NCI-H1417 treated with DMSO at 0.1 percent for 48 hours (cell line): ENCODE results near the gene TRIM25.

Source experiments
- DNase-seq: peaks from one replicate; lab custom pipeline; 2025; lab: John Stamatoyannopoulos, UW

Gene TRIM25

DNA sequence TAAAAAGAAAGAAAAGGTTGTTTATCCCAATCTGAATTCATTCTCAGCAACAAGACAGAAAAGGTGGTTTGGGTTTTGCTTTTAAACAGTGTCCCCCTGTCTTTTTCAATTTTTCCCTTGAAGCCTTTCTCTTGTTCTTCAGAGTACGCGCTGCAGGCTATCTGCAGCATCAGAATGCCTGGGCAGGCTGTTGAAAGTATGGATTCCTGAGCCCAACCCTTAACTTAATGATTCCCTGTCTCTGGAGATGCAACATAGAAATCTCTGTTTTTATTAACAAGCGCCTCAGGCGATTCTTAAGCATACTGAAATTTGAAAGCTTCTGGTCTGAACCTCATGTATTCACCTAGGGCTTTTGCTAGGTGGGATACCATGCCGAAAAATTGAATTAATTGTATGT, 47.8 kb downstream of the TRIM25 start:
- DNase-seq, result no peak

DNA sequence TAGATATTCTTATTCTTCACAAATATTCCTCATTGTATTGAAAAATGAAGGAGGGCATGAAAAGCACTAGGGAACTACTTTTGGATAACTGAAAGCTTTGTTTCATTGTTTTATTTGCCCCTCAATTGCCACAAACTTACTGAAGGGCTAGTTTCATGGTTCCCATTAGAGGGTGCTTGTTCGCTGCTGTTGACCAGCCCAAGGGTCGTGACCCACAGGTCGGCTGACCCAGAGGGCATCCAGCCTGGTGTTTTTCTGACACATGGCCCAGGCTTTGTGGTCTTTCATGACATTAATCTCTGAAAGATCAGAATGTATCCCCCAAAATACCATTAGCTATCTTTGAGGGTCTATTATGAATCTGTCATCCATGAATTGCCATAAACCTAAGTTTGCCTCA, 49.9 kb downstream of the TRIM25 start:
- no peak for DNase-seq

DNA sequence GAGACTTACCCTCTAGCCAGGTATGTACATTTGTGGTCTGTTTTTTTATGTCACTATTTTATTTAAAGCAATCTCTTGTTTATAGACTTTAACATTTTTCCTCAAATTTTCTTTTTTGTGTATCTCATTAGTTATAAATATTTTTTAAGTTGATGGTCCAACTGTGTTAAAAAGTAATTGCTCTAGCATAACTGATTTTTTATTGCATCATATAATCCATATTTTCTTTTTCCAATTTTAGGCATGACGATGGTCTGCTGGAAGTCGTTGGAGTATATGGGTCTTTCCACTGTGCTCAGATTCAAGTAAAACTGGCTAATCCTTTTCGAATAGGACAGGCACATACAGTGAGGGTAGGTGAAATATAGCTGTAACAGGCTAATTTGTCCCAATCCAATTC, 52.0 kb downstream of the TRIM25 start:
- DNase-seq, result no peak

DNA sequence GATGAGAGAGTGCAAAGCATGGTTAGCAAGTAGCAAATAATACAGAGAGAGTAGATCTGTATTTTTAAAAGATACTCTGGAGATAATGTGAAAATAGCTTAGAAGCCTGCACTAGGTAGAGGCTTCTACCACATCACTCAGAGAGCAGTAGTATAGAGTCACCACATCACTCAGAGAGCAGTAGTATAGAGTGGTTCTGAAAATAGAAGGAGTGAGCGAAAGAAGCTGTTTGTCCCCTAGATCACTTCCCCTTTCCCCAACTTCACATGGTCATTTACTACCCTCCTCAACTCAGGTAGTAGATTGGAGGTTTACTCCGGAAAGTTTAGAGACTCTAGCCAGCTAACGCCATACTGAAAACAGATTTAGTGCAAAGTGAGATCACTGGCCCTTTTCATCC, 62.8 kb downstream of the TRIM25 start:
- no peak for DNase-seq

DNA sequence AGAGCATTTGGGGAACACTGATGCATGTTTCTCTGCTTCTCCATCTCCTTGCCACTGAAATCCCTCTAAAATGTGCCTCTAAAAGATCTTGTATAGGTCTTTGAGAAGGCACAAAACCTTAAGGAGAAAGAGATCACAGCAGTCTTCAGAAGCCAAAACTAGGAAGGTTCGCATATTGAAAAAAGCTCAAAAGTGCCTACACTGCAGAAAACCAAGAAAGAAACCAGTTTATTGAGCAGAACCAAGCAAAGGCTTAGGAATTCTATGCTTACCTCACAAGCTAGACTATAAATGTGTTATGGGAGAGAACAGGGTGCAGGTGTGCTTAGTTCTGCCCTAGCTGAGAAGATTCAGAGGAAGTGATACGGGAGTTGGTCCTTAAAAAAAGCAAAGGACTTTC, 63.3 kb downstream of the TRIM25 start:
- no peak for DNase-seq

DNA sequence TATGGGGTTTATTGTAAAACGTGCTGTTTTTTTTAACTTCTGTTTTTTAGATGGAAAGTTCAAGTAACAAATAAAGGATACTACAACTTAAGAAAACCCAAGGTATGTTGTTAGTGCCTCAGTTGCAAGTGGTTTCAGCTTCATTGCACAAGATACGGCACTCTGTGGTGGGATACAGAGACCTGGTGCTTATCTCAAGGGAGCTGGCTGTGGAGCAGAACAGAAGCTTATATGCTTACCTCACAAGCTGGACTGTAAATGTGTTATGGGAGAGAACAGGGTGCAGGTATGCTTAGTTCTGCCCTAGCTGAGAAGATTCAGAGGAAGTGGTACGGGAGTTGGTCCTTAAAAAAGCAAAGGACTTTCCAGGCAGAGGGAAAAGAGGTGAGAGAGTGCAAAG, 64.7 kb downstream of the TRIM25 start:
- DNase-seq, result no peak

DNA sequence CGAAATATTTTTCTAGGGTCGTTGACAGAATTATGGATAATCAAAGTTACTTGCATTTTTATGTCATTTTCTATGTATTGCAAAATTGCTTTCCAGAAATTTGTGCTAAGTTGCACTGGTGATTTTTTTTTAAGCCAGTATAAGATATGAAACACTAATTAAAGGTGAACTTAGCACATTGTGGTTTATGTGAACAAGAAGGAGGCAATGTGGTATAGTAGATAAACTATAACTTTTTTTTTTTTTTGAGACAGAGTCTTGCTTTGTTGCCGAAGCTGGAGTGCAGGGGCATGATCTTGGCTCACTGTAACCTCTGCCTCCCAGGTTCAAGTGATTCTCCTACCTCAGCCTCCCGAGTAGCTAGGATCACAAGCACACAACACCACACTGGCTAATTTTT, 66.7 kb downstream of the TRIM25 start:
- DNase-seq, result no peak

DNA sequence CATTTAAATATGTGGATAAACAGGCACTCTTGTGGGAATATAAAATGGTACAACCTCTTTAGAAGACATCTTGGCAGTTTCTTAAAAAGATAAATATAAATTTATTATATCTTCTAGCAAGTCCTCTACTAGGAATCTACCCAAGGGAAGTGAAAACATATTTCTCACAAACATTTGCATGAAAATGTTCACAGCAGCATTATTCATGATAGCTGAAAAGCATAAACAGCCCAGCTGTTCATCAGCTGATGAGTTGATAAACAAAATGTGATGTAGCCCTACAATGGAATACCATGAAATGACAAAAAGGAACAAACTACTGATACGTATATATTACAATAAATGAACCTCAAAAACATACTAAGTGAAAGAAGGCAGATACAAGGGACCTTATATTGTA, 67.9 kb downstream of the TRIM25 start:
- DNase-seq, result no peak

DNA sequence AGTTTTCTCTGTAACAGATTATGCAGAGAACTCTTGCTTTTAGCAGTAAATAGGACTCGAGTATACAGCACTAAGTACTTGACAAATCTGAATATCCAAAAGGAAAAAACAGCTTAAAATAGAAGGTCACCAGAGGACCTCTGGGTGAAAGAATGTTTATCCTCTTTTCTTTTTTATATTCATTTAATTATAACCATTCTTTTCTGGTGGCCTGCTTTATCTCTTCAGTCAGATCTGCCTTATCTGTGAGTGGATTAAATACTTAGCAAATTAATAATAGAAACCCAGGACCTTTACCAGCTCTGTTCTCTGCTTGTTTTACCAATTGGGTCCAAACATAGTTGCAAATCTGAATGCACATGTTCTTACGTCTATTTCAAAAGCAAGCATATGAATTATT, 71.3 kb downstream of the TRIM25 start:
- DNase-seq, result no peak

DNA sequence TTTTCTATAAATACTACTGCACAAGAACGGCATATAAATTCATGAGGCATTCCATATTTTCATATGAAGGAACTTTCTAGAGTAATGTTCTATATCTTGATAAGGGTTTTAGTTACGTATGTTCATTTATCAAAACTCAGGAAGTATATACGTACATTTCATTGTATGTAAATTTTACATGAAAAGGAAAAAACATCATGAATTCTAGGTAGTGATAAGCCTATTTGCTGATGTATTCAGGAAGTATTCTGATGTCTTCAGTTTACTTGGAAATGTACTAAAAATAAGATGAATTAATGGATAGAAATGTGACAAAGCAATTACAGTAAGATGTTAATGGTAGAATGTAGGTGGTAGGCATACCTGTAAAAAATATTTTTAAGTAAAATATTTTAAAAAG, 75.2 kb downstream of the TRIM25 start:
- no peak for DNase-seq
